PC-9 (cell line): ENCODE data around the gene CABCOCO1.

Source experiments
- EZH2 ChIP-seq: fragments of 200-600 bp; sonication (generic); IDR thresholded peaks from 2 replicates; pipeline ENCODE4 v1.8.0; 2017; ENCODE audit warnings: antibody characterized with exemption, low read depth
- TF ChIP-seq, protein P1 (sequence below): fragments of 200-600 bp; sonication (generic); conservative IDR thresholded peaks from 2 replicates; pipeline ENCODE4 v1.6.1; 2017; ENCODE audit warnings: mixed run types, antibody characterized with exemption, mild to moderate bottlenecking, moderate library complexity

DNA sequence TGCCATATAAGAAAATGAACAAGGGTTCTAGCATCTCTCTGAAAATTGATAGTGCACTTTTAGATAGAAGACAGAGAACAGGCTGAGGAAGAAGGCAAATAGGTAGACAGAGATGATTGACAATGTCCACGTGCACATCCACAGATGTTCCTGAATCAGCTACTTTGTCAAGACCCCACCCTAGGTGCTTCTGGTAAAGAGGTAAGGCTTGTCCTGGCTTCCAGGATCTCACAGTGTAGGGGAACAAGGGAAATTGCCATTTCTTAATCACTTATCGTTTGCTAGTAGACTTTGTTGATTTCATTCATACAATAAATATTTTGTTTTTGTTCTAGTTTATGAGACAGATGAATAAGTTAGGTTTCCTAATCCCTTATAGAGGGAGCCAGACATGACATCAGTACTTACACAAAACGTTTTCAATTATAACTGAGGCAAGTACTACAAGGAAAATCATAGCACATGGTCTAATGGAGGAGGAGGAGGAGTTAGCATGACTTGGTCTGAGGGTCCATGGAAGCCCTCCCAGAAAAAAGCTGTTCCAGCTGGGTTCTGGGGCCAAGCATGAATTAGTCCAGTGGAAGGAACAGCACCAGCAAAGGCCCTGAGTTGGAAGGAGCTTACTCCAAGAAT lies 122.9 kb downstream of the CABCOCO1 start:
- TF ChIP-seq, protein P1, sequence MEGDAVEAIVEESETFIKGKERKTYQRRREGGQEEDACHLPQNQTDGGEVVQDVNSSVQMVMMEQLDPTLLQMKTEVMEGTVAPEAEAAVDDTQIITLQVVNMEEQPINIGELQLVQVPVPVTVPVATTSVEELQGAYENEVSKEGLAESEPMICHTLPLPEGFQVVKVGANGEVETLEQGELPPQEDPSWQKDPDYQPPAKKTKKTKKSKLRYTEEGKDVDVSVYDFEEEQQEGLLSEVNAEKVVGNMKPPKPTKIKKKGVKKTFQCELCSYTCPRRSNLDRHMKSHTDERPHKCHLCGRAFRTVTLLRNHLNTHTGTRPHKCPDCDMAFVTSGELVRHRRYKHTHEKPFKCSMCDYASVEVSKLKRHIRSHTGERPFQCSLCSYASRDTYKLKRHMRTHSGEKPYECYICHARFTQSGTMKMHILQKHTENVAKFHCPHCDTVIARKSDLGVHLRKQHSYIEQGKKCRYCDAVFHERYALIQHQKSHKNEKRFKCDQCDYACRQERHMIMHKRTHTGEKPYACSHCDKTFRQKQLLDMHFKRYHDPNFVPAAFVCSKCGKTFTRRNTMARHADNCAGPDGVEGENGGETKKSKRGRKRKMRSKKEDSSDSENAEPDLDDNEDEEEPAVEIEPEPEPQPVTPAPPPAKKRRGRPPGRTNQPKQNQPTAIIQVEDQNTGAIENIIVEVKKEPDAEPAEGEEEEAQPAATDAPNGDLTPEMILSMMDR = no peak
- TF ChIP-seq EZH2 = no peak
